Colonic mucosa (tissue), 4 donors: Measurements from ENCODE around the gene PPIP5K2. TPM values are rescaled to one million over a fixed set of nuclear protein-coding genes. Genes with fewer than 3 reads are reported as not detected.
"Not testable (repeated sequence)": the region's sequence is repeated elsewhere in the genome, so short reads cannot be mapped to it uniquely, and the experiment has no call there.

Source experiments
- DNase-seq: peaks from one replicate; pipeline ENCODE4 v3.0.0-alpha.2; 2020
- H3K27ac ChIP-seq: fragments of 200-600 bp; one replicate; pipeline ENCODE4 v1.8.0; 2021
- H3K27me3 ChIP-seq: fragments of 200-600 bp; one replicate; pipeline ENCODE4 v1.8.0; 2021
- H3K36me3 ChIP-seq: fragments of 200-600 bp; one replicate; pipeline ENCODE4 v1.8.0; 2021
- H3K4me1 ChIP-seq: fragments of 200-600 bp; one replicate; pipeline ENCODE4 v1.8.0; 2021; ENCODE audit warnings: mild to moderate bottlenecking
- H3K4me3 ChIP-seq: fragments of 200-600 bp; one replicate; pipeline ENCODE4 v1.8.0; 2021
- H3K9ac ChIP-seq, 2 donors: one replicate each; pipeline ENCODE4 v1.7.0; 2013; ENCODE audit warnings: control low read depth in 2 of 2, low read depth in 2 of 2, low read length in 2 of 2
- H3K9me3 ChIP-seq: fragments of 200-600 bp; one replicate; pipeline ENCODE4 v1.8.0; 2021
- CTCF ChIP-seq: fragments of 200-600 bp; IDR thresholded peaks from one replicate; pipeline ENCODE4 v1.8.0; 2022; ENCODE audit warnings: antibody characterized with exemption, mild to moderate bottlenecking
- intact Hi-C: fragments of 100-400 bp; cut with DNase I; formaldehyde crosslinking; loops from one replicate; pipeline ENCODE4 v1.14.1; 2022
- total RNA-seq, 2 donors: library from RNA; stranded (reverse); fragmentation: NEBNext Ultra II Directional in 1 of 2; extraction: Animal tissue kit (Norgen Biotek cat#: 25700) in 1 of 2; gene quantifications; one replicate each; pipeline ENCODE4 v1.2.1, GENCODE V29; 2021
- donor health status: healthy.
- donor health status: DM: no; HTN: no; CAD: no.
- donor health status: DM: no; HTN: no; CAD: no.

The PPIP5K2 gene
- total RNA-seq: 10 to 100 TPM; 58.7 to 79.3 TPM

GRCh38 chr5:103119765-103120606, at the start of gene PPIP5K2, which contains the start of gene GIN1:
TSS of gene PPIP5K2 (plus strand) at chr5:103120301. CDS start at chr5:103129590, 9,289 bp downstream.
TSS of gene GIN1 (minus strand) at chr5:103120138. CDS start at chr5:103108707, 11,431 bp downstream.
- H3K4me1 ChIP-seq: peaks cover 4% of the 10 kb centered on the region
- DNase-seq: peak; percentile 99
- H3K9ac ChIP-seq: peak within 1 kb of the TSS; percentile 75 to 97
- no peaks in the 10 kb centered on the region for H3K27me3 ChIP-seq
- no peak for TF ChIP-seq CTCF
- H3K9me3 ChIP-seq: no peaks in the 10 kb centered on the region
- intact Hi-C loops: no loop called here
- peak within 1 kb of the TSS; percentile 67 for H3K4me3 ChIP-seq
- H3K36me3 ChIP-seq: no peaks in the 10 kb centered on the region
- H3K27ac ChIP-seq: peak within 1 kb of the TSS; percentile 97

GRCh38 chr5:103073500-103073899, 46.6 kb upstream of the PPIP5K2 start:
- H3K9ac ChIP-seq, H3K4me1 ChIP-seq, DNase-seq, H3K4me3 ChIP-seq, H3K36me3 ChIP-seq, H3K9me3 ChIP-seq, intact Hi-C loops, H3K27me3 ChIP-seq, H3K27ac ChIP-seq: not testable (repeated sequence)

- H3K4me1 ChIP-seq: no peaks in the 10 kb centered on the region
- H3K9ac ChIP-seq: no peak overlapping the region
- intact Hi-C loops: no loop called here
- no peak for DNase-seq
- TF ChIP-seq CTCF: no peak
- no peaks in the 10 kb centered on the region for H3K36me3 ChIP-seq
- no peaks in the 10 kb centered on the region for H3K27me3 ChIP-seq
- no peaks in the 10 kb centered on the region for H3K9me3 ChIP-seq
- no peak overlapping the region for H3K27ac ChIP-seq
- no peak overlapping the region for H3K4me3 ChIP-seq
Measured at GRCh38 chr5:103075442-103075841, 44.7 kb upstream of the PPIP5K2 start.

GRCh38 chr5:103079796-103080195, 40.3 kb upstream of the PPIP5K2 start:
- H3K9me3 ChIP-seq: no peaks in the 10 kb centered on the region
- H3K27me3 ChIP-seq: no peaks in the 10 kb centered on the region

GRCh38 chr5:103086547-103086946, 33.6 kb upstream of the PPIP5K2 start:
- Histone ChIP-seq H3K36me3 (no peaks in the 10 kb centered on the region), H3K27me3 (no peaks in the 10 kb centered on the region), H3K4me3 (no peak overlapping the region)

More at GRCh38 chr5:103079796-103080195, 40.3 kb upstream of the PPIP5K2 start:
- Histone ChIP-seq H3K4me1 (no peaks in the 10 kb centered on the region), H3K4me3 (no peak overlapping the region), H3K36me3 (no peaks in the 10 kb centered on the region), H3K9ac (no peak overlapping the region), H3K27ac (no peak overlapping the region)
- intact Hi-C loops: no loop called here
- TF ChIP-seq CTCF: no peak
- DNase-seq: no peak

More at GRCh38 chr5:103086547-103086946, 33.6 kb upstream of the PPIP5K2 start:
- DNase-seq: no peak
- Histone ChIP-seq H3K9me3 (no peaks in the 10 kb centered on the region), H3K4me1 (no peaks in the 10 kb centered on the region), H3K27ac (no peak overlapping the region), H3K9ac (no peak overlapping the region)
- intact Hi-C loops: no loop called here
- no peak for TF ChIP-seq CTCF
